PFSK-1 (cell line): ENCODE measurements around the gene TRPM3.

Experiments used
- FOXP2 ChIP-seq: optimal IDR thresholded peaks from 2 replicates; pipeline ENCODE3; 2011; ENCODE audit warnings: borderline replicate concordance, control low read depth, inconsistent platforms; ENCODE audit not compliant: insufficient read depth; ENCODE audit errors: extremely low read length, extremely low read depth
- POLR2AphosphoS5 ChIP-seq: IDR thresholded peaks from 2 replicates; pipeline ENCODE4 v1.6.1; 2012; ENCODE audit warnings: low read depth, mild to moderate bottlenecking, control low read depth, low read length, moderate library complexity
- REST ChIP-seq, 2 experiments: IDR thresholded peaks; 2 replicates each; pipeline versions ENCODE4 v1.6.1 to v1.8.0; 2011 to 2012; ENCODE audit warnings: low read depth in 2 of 2, low read length in 2 of 2, control low read depth in 1 of 2, inconsistent platforms in 1 of 2, mild to moderate bottlenecking in 1 of 2, moderate library complexity in 1 of 2; ENCODE audit not compliant: insufficient read depth in 1 of 2
- SIN3A ChIP-seq: IDR thresholded peaks from 2 replicates; pipeline ENCODE4 v1.6.1; 2012; ENCODE audit warnings: mild to moderate bottlenecking, low read length, moderate library complexity, borderline replicate concordance; ENCODE audit not compliant: insufficient read depth
- TAF1 ChIP-seq: IDR thresholded peaks from 2 replicates; pipeline ENCODE4 v1.6.1; 2012; ENCODE audit warnings: low read length, control low read depth, borderline replicate concordance; ENCODE audit not compliant: insufficient read depth

Gene TRPM3

GRCh38 chr9:70539001-70539400 is 582.4 kb downstream of the TRPM3 start:
- TF ChIP-seq TAF1 (no peak), REST (IDR thresholded peaks at IDR 0.05; ENCODE audit: insufficient read depth in 1 of 2, low read depth in 2 of 2, low read length in 2 of 2) (no peak), FOXP2 (no peak), SIN3A (no peak), POLR2AphosphoS5 (no peak)

GRCh38 chr9:70537084-70537483 is 584.3 kb downstream of the TRPM3 start:
- no peak for TF ChIP-seq TAF1
- no peak for TF ChIP-seq SIN3A
- no peak for TF ChIP-seq POLR2AphosphoS5
- TF ChIP-seq FOXP2: no peak
- TF ChIP-seq REST (IDR thresholded peaks at IDR 0.05; ENCODE audit: insufficient read depth in 1 of 2, low read depth in 2 of 2, low read length in 2 of 2): no peak

- TF ChIP-seq FOXP2: no peak
- TF ChIP-seq TAF1: no peak
- TF ChIP-seq SIN3A: no peak
- no peak for TF ChIP-seq POLR2AphosphoS5
- no peak for TF ChIP-seq REST (IDR thresholded peaks at IDR 0.05; ENCODE audit: insufficient read depth in 1 of 2, low read depth in 2 of 2, low read length in 2 of 2)
These were observed 585.7 kb downstream of the TRPM3 start for GRCh38 chr9:70535546-70536323.

- TF ChIP-seq FOXP2: no peak
- no peak for TF ChIP-seq SIN3A
- TF ChIP-seq POLR2AphosphoS5: no peak
- TF ChIP-seq TAF1: no peak
- TF ChIP-seq REST (IDR thresholded peaks at IDR 0.05; ENCODE audit: insufficient read depth in 1 of 2, low read depth in 2 of 2, low read length in 2 of 2): no peak
These were observed 587.0 kb downstream of the TRPM3 start for GRCh38 chr9:70534471-70534870.

GRCh38 chr9:70534061-70534460 is 587.4 kb downstream of the TRPM3 start:
- TF ChIP-seq REST (IDR thresholded peaks at IDR 0.05; ENCODE audit: insufficient read depth in 1 of 2, low read depth in 2 of 2, low read length in 2 of 2) (no peak), SIN3A (no peak), POLR2AphosphoS5 (no peak), TAF1 (no peak), FOXP2 (no peak)
